Dedifferentiated amniotic fluid mesenchymal stem cell (primary cell): ENCODE measurements around the gene BRMS1L.

Experiments used
- DNase-seq: peaks from one replicate; pipeline ENCODE4 v3.0.0-alpha.2; 2016; ENCODE audit errors: extremely low spot score

Gene BRMS1L

GRCh38 chr14:35865611-35866324, 39.6 kb downstream of the BRMS1L start:
- no peak for DNase-seq

- no peak for DNase-seq
These were observed 40.6 kb downstream of the BRMS1L start for GRCh38 chr14:35866595-35867279.

GRCh38 chr14:35867280-35867629, 41.1 kb downstream of the BRMS1L start:
- peak; percentile 32 for DNase-seq

- no peak for DNase-seq
These were observed 49.2 kb downstream of the BRMS1L start for GRCh38 chr14:35875296-35875695.

GRCh38 chr14:35877276-35877675, 51.1 kb downstream of the BRMS1L start:
- DNase-seq: no peak

DNA sequence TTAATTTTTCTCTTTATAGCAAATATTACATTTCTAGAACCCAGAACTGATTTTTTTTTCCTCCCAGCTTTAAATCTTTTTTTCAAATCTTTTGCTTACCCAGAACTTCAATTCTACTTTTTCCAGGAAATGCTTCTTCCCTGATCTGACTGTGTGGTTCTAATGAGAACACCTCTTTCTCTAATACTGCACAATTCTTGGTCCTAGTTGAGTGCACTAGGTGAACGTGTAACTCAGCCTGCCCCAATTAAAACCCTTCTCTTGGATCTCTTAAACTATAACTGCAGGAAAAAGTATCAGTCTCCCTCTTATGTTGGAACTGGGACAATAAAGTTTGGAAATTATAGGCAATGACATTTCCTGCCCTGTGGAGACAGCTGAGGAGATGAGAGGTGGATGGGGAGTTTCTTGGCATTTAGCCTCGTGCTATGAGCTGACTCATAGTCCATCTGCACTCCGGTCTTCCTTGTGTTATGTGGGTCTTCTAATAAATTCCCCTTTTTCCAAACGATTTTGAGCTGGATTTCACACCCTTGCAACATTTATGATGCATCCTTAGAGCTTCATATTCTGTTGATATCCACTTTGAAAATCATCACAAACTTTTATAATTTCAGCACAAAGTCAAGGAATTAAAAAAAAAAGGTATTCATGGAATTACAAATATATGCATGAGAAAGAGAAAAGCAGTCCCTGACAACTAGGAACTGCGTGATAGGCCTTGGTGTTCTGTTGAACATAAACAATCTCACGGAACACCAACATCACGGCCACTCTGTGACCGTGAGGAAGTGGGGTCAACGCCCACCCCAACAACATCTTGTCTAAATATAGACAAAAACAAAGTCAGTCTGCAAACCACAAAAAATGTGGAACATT, 52.4 kb downstream of the BRMS1L start:
- DNase-seq: peak; percentile 72

- no peak for DNase-seq
These were observed 53.1 kb downstream of the BRMS1L start for GRCh38 chr14:35879151-35879648.

GRCh38 chr14:35879654-35880249, 53.6 kb downstream of the BRMS1L start:
- DNase-seq: no peak

DNA sequence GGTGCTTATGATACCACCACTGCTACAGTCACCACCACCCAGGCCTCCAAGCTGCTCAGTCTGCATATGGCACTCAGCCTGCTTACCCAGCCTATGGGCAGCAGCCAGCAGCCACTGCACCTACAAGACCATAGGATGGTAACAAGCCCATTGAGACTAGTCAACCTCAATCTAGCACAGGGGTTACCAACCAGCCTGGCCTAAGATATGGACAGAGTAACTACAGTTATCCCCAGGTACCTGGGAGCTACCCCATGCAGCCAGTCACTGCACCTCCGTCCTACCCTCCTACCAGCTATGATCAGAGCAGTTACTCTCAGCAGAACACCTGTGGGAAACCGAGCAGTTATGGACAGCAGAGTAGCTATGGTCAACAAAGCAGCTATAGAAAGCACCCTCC, 55.1 kb downstream of the BRMS1L start:
- no peak for DNase-seq

- DNase-seq: no peak
These were observed 57.6 kb downstream of the BRMS1L start for GRCh38 chr14:35883677-35884293.

- no peak for DNase-seq
These were observed 64.2 kb downstream of the BRMS1L start for GRCh38 chr14:35890308-35890707.

GRCh38 chr14:35895256-35895655, 69.1 kb downstream of the BRMS1L start:
- no peak for DNase-seq

GRCh38 chr14:35897616-35898111, 71.5 kb downstream of the BRMS1L start:
- DNase-seq: no peak

DNA sequence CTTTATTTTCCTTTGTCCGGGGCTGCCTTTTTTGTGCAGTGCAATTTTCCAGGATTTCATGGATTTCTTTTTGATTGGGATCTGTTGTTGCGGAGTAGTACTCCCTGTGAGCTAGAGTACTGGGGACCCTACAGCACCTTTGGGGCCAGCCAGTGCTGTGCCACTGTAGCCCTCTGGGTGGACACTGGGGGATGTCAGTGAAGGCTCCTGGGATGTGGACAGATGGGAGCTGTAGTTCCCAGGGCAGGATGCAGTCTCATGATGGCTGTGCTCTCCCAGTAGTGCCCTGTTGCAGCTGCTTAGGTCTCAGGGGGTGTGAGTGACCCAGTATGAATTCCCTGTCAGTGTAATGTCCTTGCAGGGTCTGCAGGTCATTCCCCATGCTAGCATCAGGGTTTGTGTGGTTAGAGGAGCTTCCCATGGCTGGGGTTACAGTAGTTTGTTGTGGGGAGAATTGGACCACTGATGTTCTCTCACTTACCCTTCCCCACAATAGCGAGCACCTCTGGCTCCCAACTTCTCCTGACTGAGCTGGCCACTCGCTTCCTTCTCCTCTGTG, 72.2 kb downstream of the BRMS1L start:
- DNase-seq: no peak

GRCh38 chr14:35900741-35901140, 74.6 kb downstream of the BRMS1L start:
- DNase-seq: no peak

DNA sequence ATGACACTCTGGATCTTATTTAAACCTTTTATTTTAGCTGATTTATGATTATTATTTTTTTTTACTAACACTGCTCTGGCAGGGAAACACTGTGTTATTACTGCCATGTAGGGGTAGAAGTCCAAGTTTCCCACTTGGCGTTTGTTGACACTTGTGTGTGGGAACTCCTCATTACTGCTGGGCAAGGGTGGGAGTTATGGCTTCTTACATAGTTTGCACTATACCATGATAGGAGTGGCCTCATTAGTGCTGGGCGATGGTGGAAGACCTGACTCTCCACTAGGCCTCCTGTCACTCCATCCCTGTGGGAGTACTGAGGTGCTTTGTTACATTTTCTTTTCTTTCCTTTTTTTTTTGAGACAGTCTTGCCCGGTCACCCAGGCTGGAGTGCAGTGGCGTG, 83.5 kb downstream of the BRMS1L start:
- DNase-seq: no peak

DNA sequence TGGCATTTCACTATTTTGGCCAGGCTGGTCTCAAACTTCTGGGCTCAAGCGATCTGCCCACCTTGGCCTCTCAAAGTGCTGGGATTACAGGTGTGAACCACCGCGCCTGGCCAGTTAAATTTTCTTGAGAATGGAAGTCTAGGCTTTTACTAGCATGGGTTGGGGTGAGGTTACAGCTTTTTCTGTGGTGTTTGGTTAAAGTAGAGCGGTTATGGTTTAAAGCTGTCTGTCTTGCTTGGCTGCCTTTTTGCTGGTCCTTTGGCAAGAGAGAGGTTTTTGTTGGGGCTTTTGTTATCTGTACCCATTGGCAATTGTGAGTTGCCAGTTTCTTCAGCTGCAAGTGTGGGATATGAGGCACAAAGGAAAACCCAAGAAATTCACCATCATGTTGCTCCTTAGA, 84.1 kb downstream of the BRMS1L start:
- DNase-seq: no peak

DNA sequence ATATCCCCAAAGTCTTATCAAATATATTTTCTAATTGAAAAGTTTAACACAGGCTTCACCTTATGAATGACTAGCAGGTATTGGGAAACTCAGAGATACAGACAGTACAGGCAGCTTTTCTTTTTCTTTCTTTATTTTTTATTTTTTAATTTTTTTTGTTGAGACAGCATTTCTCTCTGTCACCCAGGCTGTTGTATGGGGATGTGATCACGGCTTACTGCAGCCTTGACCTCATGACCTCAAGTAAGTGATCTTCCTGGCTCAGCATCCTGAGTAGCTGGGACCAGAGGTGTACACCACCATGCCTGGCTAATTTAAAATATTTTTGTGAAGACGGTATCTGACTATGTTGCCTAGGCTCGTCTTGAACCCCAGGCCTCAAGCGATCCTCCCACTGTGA, 85.0 kb downstream of the BRMS1L start:
- no peak for DNase-seq

DNA sequence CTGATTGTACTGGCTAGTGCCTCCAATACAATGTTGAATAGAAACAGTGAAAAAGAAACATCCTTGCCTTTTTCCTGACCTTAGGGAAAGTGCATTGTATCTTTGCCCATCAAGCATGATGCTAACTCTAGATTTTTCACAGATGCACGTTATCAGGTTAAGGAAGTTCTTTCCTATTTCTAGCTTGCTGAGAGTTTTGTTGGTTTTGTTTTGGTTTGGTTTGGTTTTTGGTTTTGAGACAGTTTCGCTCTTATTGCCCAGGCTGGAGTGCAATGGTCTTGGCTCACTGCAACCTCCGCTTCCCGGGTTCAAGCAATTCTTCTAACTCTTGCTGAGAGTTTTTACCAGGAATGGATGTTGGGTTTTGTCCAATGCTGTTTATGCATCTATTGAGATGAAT, 89.0 kb downstream of the BRMS1L start:
- no peak for DNase-seq

- no peak for DNase-seq
These were observed 89.6 kb downstream of the BRMS1L start for GRCh38 chr14:35915775-35916174.
